Spleen (tissue), 11 donors: ENCODE results near the gene WDR33. TPM values are rescaled to one million over a fixed set of nuclear protein-coding genes. Genes with fewer than 3 reads are reported as not detected.

Experiments used
- DNase-seq: peaks from one replicate; pipeline ENCODE4 v3.0.0-alpha.2; 2020
- H3K27ac ChIP-seq, 8 donors: fragments of 200-600 bp; sonication (generic) in 7 of 8; 1 replicate in 4 of 8; 2 replicates in 4 of 8; pipeline versions ENCODE4 v1.5.0 to v1.8.0; 2016 to 2021; ENCODE audit warnings: inconsistent platforms in 4 of 8, mild to moderate bottlenecking in 4 of 8, moderate library complexity in 1 of 8
- H3K27me3 ChIP-seq, 7 donors: fragments of 200-600 bp; sonication (generic) in 6 of 7; replicated peaks in 1 of 7; 1 replicate in 4 of 7; 2 replicates in 3 of 7; pipeline versions ENCODE4 v1.5.0 to v1.8.0; 2016 to 2021; ENCODE audit warnings: inconsistent platforms in 3 of 7, mild to moderate bottlenecking in 1 of 7
- H3K36me3 ChIP-seq, 6 donors: fragments of 200-600 bp; sonication (generic) in 5 of 6; 1 replicate in 4 of 6; 2 replicates in 2 of 6; pipeline versions ENCODE4 v1.5.0 to v1.8.0; 2016 to 2021; ENCODE audit warnings: inconsistent platforms in 2 of 6
- H3K4me1 ChIP-seq, 6 donors: fragments of 200-600 bp; sonication (generic) in 5 of 6; 1 replicate in 3 of 6; 2 replicates in 3 of 6; pipeline versions ENCODE4 v1.5.0 to v1.8.0; 2016 to 2021; ENCODE audit warnings: inconsistent platforms in 3 of 6
- H3K4me3 ChIP-seq, 8 donors: fragments of 200-600 bp; sonication (generic) in 7 of 8; 1 replicate in 4 of 8; 2 replicates in 4 of 8; pipeline versions ENCODE4 v1.5.0 to v1.8.0; 2016 to 2021; ENCODE audit warnings: inconsistent platforms in 4 of 8, mild to moderate bottlenecking in 4 of 8, moderate library complexity in 2 of 8
- H3K9me3 ChIP-seq, 8 donors: fragments of 200-600 bp; sonication (generic) in 7 of 8; 1 replicate in 4 of 8; 2 replicates in 4 of 8; pipeline versions ENCODE4 v1.5.0 to v1.8.0; 2016 to 2021; ENCODE audit warnings: inconsistent platforms in 4 of 8
- POLR2A ChIP-seq, 3 donors: fragments of 450-650 bp; IDR thresholded peaks; one replicate each; pipeline ENCODE4 v1.5.1; 2017; ENCODE audit warnings: antibody characterized with exemption in 3 of 3, mild to moderate bottlenecking in 1 of 3
- POLR2AphosphoS5 ChIP-seq, 3 donors: sonication (generic); formaldehyde crosslinking; IDR thresholded peaks; one replicate each; pipeline ENCODE4 v1.5.1; 2017; ENCODE audit warnings: antibody characterized with exemption in 3 of 3
- WGBS, 5 donors: extraction: QIAGEN DNeasy Blood & Tissue Kit in 3 of 5; methylation state at CpG; one replicate each; pipeline versions ENCODE4 v1.1.5 to v1.1.7; 2013 to 2018; 5-methylcytosine and 5-hydroxymethylcytosine counted together
- intact Hi-C: fragments of 100-400 bp; cut with DNase I; formaldehyde crosslinking; loops from one replicate; pipeline ENCODE4 v1.15.0; 2023; ENCODE audit warnings: low total_unique reads
- polyA plus RNA-seq, 3 donors: library from polyadenylated mRNA; stranded (reverse); fragments of 200-250 nt; gene quantifications; one replicate each; pipeline ENCODE4 v1.2.1, GENCODE V29; 2013
- total RNA-seq, 7 donors: library from RNA; depleted of rRNA in 3 of 7; stranded (reverse); fragments of >200 nt in 3 of 7; fragmentation: NEBNext Ultra II Directional in 4 of 7; extraction: Animal tissue kit (Norgen Biotek cat#: 25700) in 4 of 7; gene quantifications; one replicate each; pipeline versions ENCODE4 v1.1.0 to v1.2.1, GENCODE V29; 2016 to 2021
- TF ChIP-seq, protein P1 (sequence below), 11 experiments: fragments of 200-600 bp in 7 of 11; fragments of 450-650 bp in 4 of 11; sonication (generic) in 4 of 11; IDR thresholded peaks in 8 of 11; conservative IDR thresholded peaks in 3 of 11; 1 replicate in 7 of 11; 2 replicates in 4 of 11; pipeline versions ENCODE4 v1.4.0 to v1.8.0; 2016 to 2021; ENCODE audit warnings: antibody characterized with exemption in 11 of 11, inconsistent platforms in 4 of 11, mild to moderate bottlenecking in 1 of 11
- donor health status: healthy with polysubstance abuse.
- donor health status: DM: no; HTN: no; CAD: no; lungs with moderate emphysema.
- donor health status: DM: no; HTN: no; CAD: no.
- donor health status: Bipolar disorder and iron deficiency.
- donor health status: healthy.
- donor health status: DM: no; HTN: no; CAD: no.
- donor health status: DM: yes; HTN: yes; CAD: no.

The WDR33 gene
- total and polyA plus RNA-seq, 10 donors, result 15.4 to 85.3 (median 63.1) TPM

DNA sequence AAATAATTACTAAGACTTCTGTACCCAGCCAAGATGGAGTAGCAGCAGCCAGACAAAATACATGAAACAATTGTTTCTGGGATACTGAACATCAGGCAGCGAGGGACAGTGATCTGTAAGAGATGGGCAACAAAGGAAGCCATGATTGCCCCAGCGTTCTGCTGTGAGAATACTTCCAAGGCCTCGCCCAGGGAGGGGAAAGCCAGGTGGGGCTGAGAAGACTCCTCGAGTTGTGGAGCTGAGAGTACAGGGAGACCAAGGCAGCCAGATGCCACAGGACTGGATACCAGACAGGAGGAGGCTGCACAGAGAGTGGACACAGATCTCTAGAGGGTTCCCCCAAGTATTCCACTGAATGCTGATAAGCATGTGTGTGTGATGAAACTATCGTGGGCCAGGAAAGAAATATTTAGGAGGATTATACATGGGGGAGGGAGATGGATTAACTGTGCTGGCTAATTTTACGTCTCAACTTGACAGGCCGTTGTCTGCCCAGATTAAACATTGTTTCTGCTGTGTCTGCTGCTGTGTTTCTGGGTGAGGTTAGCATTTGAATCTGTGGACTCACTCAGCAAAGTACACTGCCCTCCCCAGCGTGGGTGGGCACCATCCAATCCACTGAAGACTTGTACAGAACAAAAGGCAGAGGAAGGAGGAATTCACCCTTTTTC lies 125.4 kb downstream of the WDR33 start:
- WGBS, 5 donors, result 78 to 89% (median 86%) methylated on average over 8 of the region's 8 CpGs
- H3K27ac ChIP-seq, result no peak overlapping the region
- H3K27me3 ChIP-seq, result peaks cover 0 to 9% (median 0%) of the 10 kb centered on the region in 7 donors
- peaks cover 0 to 19% (median 10%) of the 10 kb centered on the region in 6 donors for H3K4me1 ChIP-seq
- TF ChIP-seq, protein P1, sequence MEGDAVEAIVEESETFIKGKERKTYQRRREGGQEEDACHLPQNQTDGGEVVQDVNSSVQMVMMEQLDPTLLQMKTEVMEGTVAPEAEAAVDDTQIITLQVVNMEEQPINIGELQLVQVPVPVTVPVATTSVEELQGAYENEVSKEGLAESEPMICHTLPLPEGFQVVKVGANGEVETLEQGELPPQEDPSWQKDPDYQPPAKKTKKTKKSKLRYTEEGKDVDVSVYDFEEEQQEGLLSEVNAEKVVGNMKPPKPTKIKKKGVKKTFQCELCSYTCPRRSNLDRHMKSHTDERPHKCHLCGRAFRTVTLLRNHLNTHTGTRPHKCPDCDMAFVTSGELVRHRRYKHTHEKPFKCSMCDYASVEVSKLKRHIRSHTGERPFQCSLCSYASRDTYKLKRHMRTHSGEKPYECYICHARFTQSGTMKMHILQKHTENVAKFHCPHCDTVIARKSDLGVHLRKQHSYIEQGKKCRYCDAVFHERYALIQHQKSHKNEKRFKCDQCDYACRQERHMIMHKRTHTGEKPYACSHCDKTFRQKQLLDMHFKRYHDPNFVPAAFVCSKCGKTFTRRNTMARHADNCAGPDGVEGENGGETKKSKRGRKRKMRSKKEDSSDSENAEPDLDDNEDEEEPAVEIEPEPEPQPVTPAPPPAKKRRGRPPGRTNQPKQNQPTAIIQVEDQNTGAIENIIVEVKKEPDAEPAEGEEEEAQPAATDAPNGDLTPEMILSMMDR (IDR thresholded peaks at IDR 0.05 in 8 of 11, conservative IDR thresholded peaks at IDR 0.05 in 3 of 11), result no peak
- TF ChIP-seq POLR2AphosphoS5 (IDR thresholded peaks at IDR 0.05) (no peak), POLR2A (IDR thresholded peaks at IDR 0.05) (no peak)
- no peak overlapping the region for H3K4me3 ChIP-seq
- intact Hi-C loops, result no loop called here
- H3K36me3 ChIP-seq, result no peaks in the 10 kb centered on the region
- peaks cover 0 to 29% (median 18%) of the 10 kb centered on the region in 8 donors for H3K9me3 ChIP-seq
- no peak for DNase-seq

GRCh38 chr2:127683757-127684156 lies 127.2 kb downstream of the WDR33 start:
- Histone ChIP-seq H3K9me3 (peaks cover 0 to 11% (median 7%) of the 10 kb centered on the region in 8 donors), H3K27ac (no peak overlapping the region), H3K4me3 (no peak overlapping the region), H3K4me1 (peaks cover 0 to 29% (median 10%) of the 10 kb centered on the region in 6 donors), H3K27me3 (peaks cover 0 to 12% (median 0%) of the 10 kb centered on the region in 7 donors), H3K36me3 (no peaks in the 10 kb centered on the region)
- TF ChIP-seq, protein P1 (IDR thresholded peaks at IDR 0.05 in 8 of 11, conservative IDR thresholded peaks at IDR 0.05 in 3 of 11), result no peak
- TF ChIP-seq POLR2A (IDR thresholded peaks at IDR 0.05), result no peak
- TF ChIP-seq POLR2AphosphoS5 (IDR thresholded peaks at IDR 0.05), result no peak
- intact Hi-C loops, result no loop called here
- WGBS, 5 donors, result 69 to 89% (median 85%) methylated on average over 14 to 15 of the region's 15 CpGs
- DNase-seq, result no peak

- peaks cover 0 to 14% (median 0%) of the 10 kb centered on the region in 7 donors for H3K27me3 ChIP-seq
- H3K4me1 ChIP-seq, result peaks cover 0 to 29% (median 10%) of the 10 kb centered on the region in 6 donors
- intact Hi-C loops, result no loop called here
- DNase-seq, result no peak
- no peak overlapping the region for H3K27ac ChIP-seq
- H3K9me3 ChIP-seq, result peaks cover 0 to 4% (median 2%) of the 10 kb centered on the region in 8 donors
- H3K4me3 ChIP-seq, result no peak overlapping the region
- TF ChIP-seq POLR2AphosphoS5 (IDR thresholded peaks at IDR 0.05) (no peak), POLR2A (IDR thresholded peaks at IDR 0.05) (no peak)
- TF ChIP-seq, protein P1 (IDR thresholded peaks at IDR 0.05 in 8 of 11, conservative IDR thresholded peaks at IDR 0.05 in 3 of 11), result no peak
- H3K36me3 ChIP-seq, result no peaks in the 10 kb centered on the region
Measured at GRCh38 chr2:127683056-127683455, 127.9 kb downstream of the WDR33 start.

- TF ChIP-seq POLR2AphosphoS5 (IDR thresholded peaks at IDR 0.05) (no peak), POLR2A (IDR thresholded peaks at IDR 0.05) (no peak)
- TF ChIP-seq, protein P1 (IDR thresholded peaks at IDR 0.05 in 8 of 11, conservative IDR thresholded peaks at IDR 0.05 in 3 of 11), result no peak
- Histone ChIP-seq H3K27me3 (peaks cover 0 to 16% (median 0%) of the 10 kb centered on the region in 7 donors), H3K27ac (no peak overlapping the region), H3K4me1 (peaks cover 0 to 30% (median 10%) of the 10 kb centered on the region in 6 donors), H3K9me3 (no peaks in the 10 kb centered on the region), H3K4me3 (no peak overlapping the region), H3K36me3 (no peaks in the 10 kb centered on the region)
- DNase-seq, result no peak
- intact Hi-C loops, result no loop called here
- WGBS, 5 donors, result 79 to 95% (median 94%) methylated on average over 6 of the region's 6 CpGs
Measured at GRCh38 chr2:127681976-127682857, 128.8 kb downstream of the WDR33 start.
